Measurements from ENCODE around the gene RNF4. TPM values are rescaled to one million over a fixed set of nuclear protein-coding genes. Genes with fewer than 3 reads are reported as not detected.

RNF4 gene
- total RNA-seq, 1 donor from 2014 or later = 95.4 TPM

DNA sequence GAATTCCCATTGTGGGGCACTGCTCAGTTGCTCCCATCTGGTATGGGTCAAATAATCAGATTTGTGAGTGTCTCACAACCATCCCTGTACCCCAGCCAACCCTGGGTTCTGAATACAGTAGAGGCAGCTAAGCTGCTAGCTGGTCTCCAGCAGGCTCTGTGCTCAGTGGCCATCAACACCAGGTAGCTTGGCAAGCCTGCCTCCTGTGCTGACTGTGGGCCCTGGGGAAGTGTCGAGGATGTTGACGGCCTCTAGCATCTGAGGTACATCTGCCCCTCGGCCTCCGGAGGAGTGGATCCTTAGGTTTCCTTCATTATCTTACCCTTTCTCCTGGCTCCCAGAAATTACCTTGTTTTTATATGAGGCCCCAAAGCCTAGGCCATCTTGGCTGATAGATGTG is 13.3 kb downstream of the RNF4 start:
- H3K27ac Mint-ChIP-seq = peak overlapping the region; percentile 80
- H3K36me3 Mint-ChIP-seq (ENCODE audit: low read depth) = peaks cover 22% of the 10 kb centered on the region
- H3K4me1 Mint-ChIP-seq = peaks cover 85% of the 10 kb centered on the region
- no peak for DNase-seq
- no peaks in the 10 kb centered on the region for H3K9me3 Mint-ChIP-seq
- H3K4me3 Mint-ChIP-seq = no peak overlapping the region
- intact Hi-C loops (cut with micrococcal nuclease) = no loop called here
- no peaks in the 10 kb centered on the region for H3K27me3 Mint-ChIP-seq

DNA sequence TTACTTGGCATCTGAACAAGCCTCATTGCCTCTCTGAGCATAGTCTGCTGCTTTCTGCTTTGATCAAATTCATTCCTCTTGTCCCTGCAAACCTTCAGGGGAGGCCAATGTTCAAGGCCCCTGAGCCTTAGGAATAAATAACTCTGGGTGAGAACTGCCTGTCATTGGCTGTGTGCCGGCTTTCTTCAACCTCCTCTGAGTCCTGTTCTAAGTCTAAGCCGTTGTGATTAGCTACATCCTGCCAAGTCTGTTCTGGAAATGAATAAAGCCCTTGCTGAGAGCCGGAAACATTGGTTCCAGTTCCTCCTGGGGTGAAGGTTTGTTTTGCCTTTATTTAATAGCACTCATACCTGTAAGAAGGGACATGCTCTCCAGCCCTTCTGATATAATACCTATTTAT is 13.8 kb downstream of the RNF4 start:
- H3K9me3 Mint-ChIP-seq = no peaks in the 10 kb centered on the region
- no peaks in the 10 kb centered on the region for H3K27me3 Mint-ChIP-seq
- H3K4me1 Mint-ChIP-seq = peaks cover 83% of the 10 kb centered on the region
- peak; percentile 71 for DNase-seq
- H3K36me3 Mint-ChIP-seq (ENCODE audit: low read depth) = peaks cover 17% of the 10 kb centered on the region
- intact Hi-C loops (cut with micrococcal nuclease) = no loop called here
- H3K27ac Mint-ChIP-seq = peak overlapping the region; percentile 80
- H3K4me3 Mint-ChIP-seq = peak overlapping the region; percentile 8

GRCh38 chr4:2483237-2483636 is 14.3 kb downstream of the RNF4 start:
- DNase-seq = no peak
- no peak overlapping the region for H3K4me3 Mint-ChIP-seq
- H3K36me3 Mint-ChIP-seq (ENCODE audit: low read depth) = peaks cover 14% of the 10 kb centered on the region
- H3K9me3 Mint-ChIP-seq = no peaks in the 10 kb centered on the region
- H3K27me3 Mint-ChIP-seq = no peaks in the 10 kb centered on the region
- H3K27ac Mint-ChIP-seq = peak overlapping the region; percentile 80
- intact Hi-C loops (cut with micrococcal nuclease) = no loop called here
- peaks cover 83% of the 10 kb centered on the region for H3K4me1 Mint-ChIP-seq

GRCh38 chr4:2484185-2484584 is 15.3 kb downstream of the RNF4 start:
- Mint-ChIP-seq H3K4me1 (peaks cover 80% of the 10 kb centered on the region), H3K36me3 (ENCODE audit: low read depth) (peaks cover 12% of the 10 kb centered on the region), H3K27ac (peak overlapping the region; percentile 39), H3K9me3 (no peaks in the 10 kb centered on the region), H3K27me3 (no peaks in the 10 kb centered on the region), H3K4me3 (peak overlapping the region; percentile 41)
- intact Hi-C loops (cut with micrococcal nuclease) = no loop called here
- no peak for DNase-seq

GRCh38 chr4:2484993-2485392 is 16.1 kb downstream of the RNF4 start:
- intact Hi-C loops (cut with micrococcal nuclease) = loop anchor here (1.0 kb wide), 1 partner anchor 16 kb away; the partner anchor contains the start of gene RNF4
- H3K4me3 Mint-ChIP-seq = peak overlapping the region; percentile 72

GRCh38 chr4:2485956-2486355 is 17.1 kb downstream of the RNF4 start:
- intact Hi-C loops (cut with micrococcal nuclease) = loop anchor here (1.0 kb wide), 1 partner anchor 17 kb away; the partner anchor contains the start of gene RNF4
- Mint-ChIP-seq H3K27me3 (no peaks in the 10 kb centered on the region), H3K36me3 (ENCODE audit: low read depth) (peaks cover 22% of the 10 kb centered on the region), H3K27ac (peak overlapping the region; percentile 23), H3K9me3 (no peaks in the 10 kb centered on the region), H3K4me3 (peak overlapping the region; percentile 72), H3K4me1 (peaks cover 73% of the 10 kb centered on the region)
- DNase-seq = no peak

More at GRCh38 chr4:2484993-2485392, 16.1 kb downstream of the RNF4 start:
- Mint-ChIP-seq H3K9me3 (no peaks in the 10 kb centered on the region), H3K27me3 (no peaks in the 10 kb centered on the region), H3K4me1 (peaks cover 75% of the 10 kb centered on the region), H3K36me3 (ENCODE audit: low read depth) (peaks cover 12% of the 10 kb centered on the region), H3K27ac (peak overlapping the region; percentile 85)
- DNase-seq = peak; percentile 91

DNA sequence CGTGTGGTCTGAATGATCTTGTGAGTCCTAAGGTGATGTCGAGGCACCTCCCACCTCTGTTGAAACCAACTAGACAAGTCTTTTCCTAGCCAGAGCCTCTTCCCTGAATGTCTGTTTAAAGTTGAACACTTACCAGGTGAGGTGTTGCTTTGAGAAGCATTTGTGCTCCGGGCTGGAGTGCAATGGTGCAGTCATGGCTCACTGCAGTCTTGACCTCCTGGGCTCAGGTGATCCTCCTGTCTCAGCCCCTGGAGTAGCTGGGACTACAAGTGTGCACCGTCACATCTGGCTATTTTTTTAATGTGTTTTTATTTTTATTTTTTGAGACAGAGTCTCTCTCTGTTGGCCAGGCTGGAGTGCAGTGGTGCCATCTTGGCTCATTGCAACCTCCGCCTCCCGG is 18.1 kb downstream of the RNF4 start:
- no peak overlapping the region for H3K4me3 Mint-ChIP-seq
- no peaks in the 10 kb centered on the region for H3K27me3 Mint-ChIP-seq
- H3K27ac Mint-ChIP-seq = no peak overlapping the region
- H3K4me1 Mint-ChIP-seq = peaks cover 62% of the 10 kb centered on the region
- H3K36me3 Mint-ChIP-seq (ENCODE audit: low read depth) = peaks cover 24% of the 10 kb centered on the region
- DNase-seq = no peak
- no peaks in the 10 kb centered on the region for H3K9me3 Mint-ChIP-seq
- intact Hi-C loops (cut with micrococcal nuclease) = no loop called here

DNA sequence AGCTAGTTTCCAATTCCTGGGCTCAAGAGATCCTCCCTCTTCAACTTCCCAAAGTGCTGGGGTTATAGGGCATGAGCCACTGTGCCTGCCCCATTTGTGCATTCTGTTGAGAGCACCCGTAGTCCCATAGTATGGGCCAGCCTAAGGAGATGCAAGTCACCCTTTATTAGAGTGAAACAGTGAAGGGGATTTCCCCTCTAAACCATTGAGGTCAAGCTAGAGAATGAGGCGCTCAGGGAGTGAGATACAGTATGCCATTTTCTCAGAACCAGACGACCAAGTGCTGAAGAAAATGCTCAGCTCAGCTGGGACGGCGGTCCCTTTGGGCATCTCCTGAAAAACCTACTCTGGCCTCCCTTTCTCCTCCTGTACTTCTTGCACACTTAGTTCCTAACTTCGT is 18.7 kb downstream of the RNF4 start:
- no peak overlapping the region for H3K4me3 Mint-ChIP-seq
- H3K27ac Mint-ChIP-seq = peak overlapping the region; percentile 21
- H3K4me1 Mint-ChIP-seq = peaks cover 57% of the 10 kb centered on the region
- intact Hi-C loops (cut with micrococcal nuclease) = no loop called here
- H3K36me3 Mint-ChIP-seq (ENCODE audit: low read depth) = peaks cover 28% of the 10 kb centered on the region
- no peaks in the 10 kb centered on the region for H3K9me3 Mint-ChIP-seq
- H3K27me3 Mint-ChIP-seq = no peaks in the 10 kb centered on the region
- no peak for DNase-seq

GRCh38 chr4:2489081-2489805 is 20.3 kb downstream of the RNF4 start:
- peaks cover 38% of the 10 kb centered on the region for H3K36me3 Mint-ChIP-seq (ENCODE audit: low read depth)
- H3K27me3 Mint-ChIP-seq = no peaks in the 10 kb centered on the region
- H3K4me1 Mint-ChIP-seq = peaks cover 50% of the 10 kb centered on the region
- intact Hi-C loops (cut with micrococcal nuclease) = no loop called here
- DNase-seq = no peak
- no peak overlapping the region for H3K4me3 Mint-ChIP-seq
- no peak overlapping the region for H3K27ac Mint-ChIP-seq
- H3K9me3 Mint-ChIP-seq = no peaks in the 10 kb centered on the region

DNA sequence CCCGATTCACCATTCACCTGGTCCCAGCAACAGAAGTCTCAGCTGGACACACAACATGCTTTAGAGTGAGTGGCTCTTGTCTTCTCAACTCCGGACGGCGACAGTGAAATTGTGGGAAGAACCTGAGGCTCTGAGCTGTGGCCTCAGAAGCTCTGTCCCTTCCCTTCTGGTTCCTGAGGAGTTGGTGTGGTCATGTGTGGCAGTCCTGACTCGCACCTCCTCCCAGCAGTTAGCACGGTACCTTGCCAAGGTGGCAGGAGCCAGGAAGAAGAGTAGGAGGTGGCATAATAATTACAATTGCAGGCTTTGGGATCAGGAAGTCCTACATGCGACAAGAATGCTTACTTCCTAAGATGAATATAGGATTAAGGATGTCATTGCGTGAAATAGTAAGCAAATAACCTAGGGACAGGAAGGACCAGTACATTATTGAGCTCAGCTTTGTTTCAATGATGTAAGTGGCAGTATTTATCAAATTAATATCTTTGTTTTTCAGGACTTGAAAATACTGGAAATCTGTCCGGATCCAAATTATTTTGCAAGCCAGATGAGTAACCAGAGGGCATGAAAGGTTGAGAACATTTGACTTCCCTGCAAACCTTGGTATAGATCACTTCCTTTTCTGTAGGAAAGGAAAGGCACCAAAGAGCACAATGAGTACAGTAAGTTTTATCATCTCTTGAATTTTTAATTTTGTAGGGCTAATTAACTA is 21.1 kb downstream of the RNF4 start:
- Mint-ChIP-seq H3K9me3 (no peaks in the 10 kb centered on the region), H3K27me3 (no peaks in the 10 kb centered on the region), H3K4me1 (peaks cover 42% of the 10 kb centered on the region), H3K36me3 (ENCODE audit: low read depth) (peaks cover 42% of the 10 kb centered on the region), H3K4me3 (no peak overlapping the region), H3K27ac (no peak overlapping the region)
- intact Hi-C loops (cut with micrococcal nuclease) = no loop called here
- DNase-seq = no peak

DNA sequence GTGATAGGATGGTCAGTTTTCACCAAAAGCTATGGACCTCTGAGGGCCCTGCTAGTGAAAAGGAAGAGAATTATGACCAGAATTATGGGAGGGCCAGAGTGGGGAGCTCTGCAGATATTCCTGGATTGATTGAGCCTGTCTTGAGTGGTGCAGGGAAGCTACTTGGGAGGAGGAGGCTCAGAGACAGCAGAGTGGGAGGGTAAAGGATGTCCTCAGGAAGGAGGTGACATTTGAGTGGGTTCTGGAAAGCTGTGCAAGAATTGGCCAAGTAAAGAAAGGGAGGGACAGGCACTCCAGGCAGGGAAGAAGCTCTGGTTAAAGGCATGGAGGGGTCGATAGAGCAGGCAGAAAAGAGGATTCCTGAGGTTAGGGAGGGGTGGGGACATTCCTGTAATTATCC is 24.1 kb downstream of the RNF4 start:
- intact Hi-C loops (cut with micrococcal nuclease) = no loop called here
- H3K27ac Mint-ChIP-seq = peak overlapping the region; percentile 32
- H3K4me3 Mint-ChIP-seq = no peak overlapping the region
- H3K27me3 Mint-ChIP-seq = no peaks in the 10 kb centered on the region
- peaks cover 64% of the 10 kb centered on the region for H3K36me3 Mint-ChIP-seq (ENCODE audit: low read depth)
- no peaks in the 10 kb centered on the region for H3K9me3 Mint-ChIP-seq
- DNase-seq = no peak
- peaks cover 18% of the 10 kb centered on the region for H3K4me1 Mint-ChIP-seq

GRCh38 chr4:2494992-2495391 is 26.1 kb downstream of the RNF4 start:
- Mint-ChIP-seq H3K36me3 (ENCODE audit: low read depth) (peaks cover 67% of the 10 kb centered on the region), H3K4me3 (no peak overlapping the region), H3K4me1 (peaks cover 11% of the 10 kb centered on the region), H3K27ac (no peak overlapping the region), H3K27me3 (no peaks in the 10 kb centered on the region), H3K9me3 (no peaks in the 10 kb centered on the region)
- no peak for DNase-seq
- intact Hi-C loops (cut with micrococcal nuclease) = no loop called here

DNA sequence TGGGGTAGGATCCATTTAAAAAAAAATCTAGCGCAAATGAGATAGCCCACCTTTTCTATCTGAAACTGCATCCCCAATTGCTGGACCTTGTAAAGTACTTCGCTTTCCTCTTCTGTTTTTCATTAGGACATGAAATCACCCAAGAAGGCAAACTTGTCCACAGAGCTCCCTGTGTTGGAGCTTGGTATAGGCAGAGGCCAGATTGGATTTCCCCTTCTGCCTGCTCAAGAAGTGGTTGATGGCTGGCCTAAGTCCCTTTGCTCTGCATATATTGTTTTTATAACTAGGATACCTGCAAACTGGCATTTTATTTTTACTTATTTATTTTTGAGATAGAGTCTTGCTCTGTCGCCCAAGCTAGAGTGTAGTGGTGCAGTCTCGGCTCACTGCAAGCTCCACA is 28.4 kb downstream of the RNF4 start:
- peaks cover 12% of the 10 kb centered on the region for H3K4me1 Mint-ChIP-seq
- no peak overlapping the region for H3K4me3 Mint-ChIP-seq
- no peaks in the 10 kb centered on the region for H3K27me3 Mint-ChIP-seq
- intact Hi-C loops (cut with micrococcal nuclease) = no loop called here
- H3K9me3 Mint-ChIP-seq = no peaks in the 10 kb centered on the region
- DNase-seq = no peak
- no peak overlapping the region for H3K27ac Mint-ChIP-seq
- H3K36me3 Mint-ChIP-seq (ENCODE audit: low read depth) = peaks cover 66% of the 10 kb centered on the region

- H3K4me3 Mint-ChIP-seq = no peak overlapping the region
- H3K9me3 Mint-ChIP-seq = no peaks in the 10 kb centered on the region
- peaks cover 9% of the 10 kb centered on the region for H3K4me1 Mint-ChIP-seq
- no peak overlapping the region for H3K27ac Mint-ChIP-seq
- intact Hi-C loops (cut with micrococcal nuclease) = no loop called here
- H3K36me3 Mint-ChIP-seq (ENCODE audit: low read depth) = peaks cover 60% of the 10 kb centered on the region
- H3K27me3 Mint-ChIP-seq = no peaks in the 10 kb centered on the region
- no peak for DNase-seq
Measured at GRCh38 chr4:2497931-2498330, 29.0 kb downstream of the RNF4 start.
